Stimulated activated CD8-positive, alpha-beta memory T cell treated with anti-CD3 and anti-CD28 coated beads, Interleukin-12 subunit alpha, Interleukin-12 subunit beta, amount 100 ng/mL, for 1 hour (primary cell): ENCODE results near the gene NHP2.

Source experiments
- DNase-seq: peaks from one replicate; pipeline ENCODE4 v3.0.0-alpha.2; 2020; ENCODE audit warnings: low read depth

NHP2 gene

DNA sequence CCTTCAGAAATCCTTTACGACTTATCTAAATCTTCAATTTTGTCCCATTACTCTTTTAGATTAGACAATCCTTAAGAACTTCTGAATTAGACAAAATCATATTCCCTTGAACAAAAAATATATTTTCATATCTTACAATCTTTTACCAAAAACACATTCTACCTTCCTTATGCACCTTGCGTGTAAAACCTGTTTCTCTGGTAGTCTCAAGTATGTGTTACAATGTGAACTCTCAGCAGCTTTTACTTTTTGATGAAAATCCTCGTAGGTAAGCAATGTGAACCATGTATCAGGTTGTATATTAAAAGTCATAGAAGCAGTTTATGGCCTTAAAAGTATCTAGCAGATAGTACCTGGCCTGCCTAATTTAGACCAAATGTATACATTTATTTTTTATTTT lies 20.8 kb upstream of the NHP2 start:
- DNase-seq: no peak

DNA sequence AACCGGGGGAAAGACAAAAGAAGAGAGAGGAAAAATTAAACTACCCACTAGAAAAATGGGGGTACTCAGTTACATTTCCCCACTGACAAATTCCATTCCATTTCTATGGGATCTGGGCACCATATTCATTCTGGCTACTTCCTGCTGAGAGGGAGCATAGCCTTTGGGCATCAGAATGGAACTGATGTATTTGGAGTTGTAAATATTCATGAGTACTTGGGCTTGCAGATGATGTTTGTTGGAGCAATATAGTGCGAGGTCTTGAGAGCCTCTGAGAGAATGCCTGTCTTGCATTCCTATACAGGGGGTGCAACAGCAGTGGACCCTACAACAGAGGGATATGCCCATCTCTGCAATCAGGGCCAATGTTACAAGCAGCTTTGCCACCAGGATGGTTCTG lies 16.8 kb upstream of the NHP2 start:
- DNase-seq: no peak

DNA sequence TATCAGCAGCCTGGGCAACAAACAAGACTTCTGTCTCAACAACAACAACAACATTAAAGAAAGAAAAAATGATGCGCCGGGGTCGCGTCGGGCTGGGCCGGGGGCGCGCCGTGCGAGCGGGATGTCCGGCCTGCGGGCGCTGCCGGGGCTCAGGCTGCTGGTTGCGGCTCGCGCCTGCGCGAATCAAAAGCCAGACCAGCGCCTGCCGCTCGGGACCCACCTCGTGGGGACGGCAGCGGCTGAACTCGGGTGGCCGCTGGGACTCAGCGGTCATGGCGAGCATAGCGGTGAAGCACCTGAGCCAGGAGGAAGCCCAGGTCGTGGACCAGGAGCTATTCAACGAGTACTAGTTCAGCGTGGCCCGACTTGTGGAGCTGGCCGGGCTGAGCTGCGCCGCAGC lies 11.9 kb upstream of the NHP2 start:
- no peak for DNase-seq

DNA sequence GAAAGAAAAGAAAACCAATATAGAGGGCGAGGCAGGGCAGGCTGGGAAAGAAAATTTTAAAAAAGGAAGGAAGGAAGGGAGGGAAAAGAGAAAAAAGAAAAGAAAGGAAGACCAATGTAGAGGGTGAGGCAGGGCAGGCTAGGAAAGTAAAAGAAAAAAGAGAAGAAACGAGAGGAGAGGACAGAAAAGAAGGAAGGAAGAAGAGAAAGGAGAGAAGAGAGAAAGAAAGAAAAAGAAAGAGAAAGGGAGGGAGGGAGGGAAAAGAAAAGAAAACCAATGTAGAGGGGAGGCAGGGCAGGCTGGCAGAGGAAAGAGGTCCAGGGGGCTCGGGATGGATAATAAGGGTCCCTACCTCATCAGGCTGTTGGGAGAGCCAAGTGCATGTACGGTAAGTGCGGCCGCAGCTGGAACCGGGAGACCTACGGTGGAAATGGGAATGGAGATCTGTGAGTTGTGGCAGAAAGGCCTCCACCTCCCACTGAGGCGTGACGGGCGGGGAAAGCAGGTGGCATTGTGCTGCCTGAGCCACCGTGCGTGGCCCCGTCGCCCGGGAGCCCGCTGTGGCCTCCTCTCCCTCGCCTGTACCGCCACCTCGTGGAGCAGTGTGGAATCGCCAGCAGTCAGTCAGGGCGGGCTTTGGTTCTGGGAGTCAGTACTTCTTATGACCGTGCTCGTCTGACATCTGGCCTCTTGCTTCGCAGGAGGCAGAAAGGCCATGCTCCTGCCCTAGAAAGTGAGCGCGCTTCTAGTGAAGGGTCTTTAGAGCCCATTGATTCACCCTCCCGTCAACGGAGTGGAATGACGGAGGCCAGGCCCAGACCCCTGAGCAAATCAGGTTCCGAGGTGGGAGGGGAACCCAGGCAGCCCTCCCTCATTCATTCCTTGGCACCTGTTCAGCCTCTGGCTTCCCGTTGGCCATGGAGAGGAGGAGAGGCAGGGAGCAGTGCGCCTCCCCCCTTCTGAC lies 10.4 kb upstream of the NHP2 start:
- DNase-seq: peak; percentile 89

DNA sequence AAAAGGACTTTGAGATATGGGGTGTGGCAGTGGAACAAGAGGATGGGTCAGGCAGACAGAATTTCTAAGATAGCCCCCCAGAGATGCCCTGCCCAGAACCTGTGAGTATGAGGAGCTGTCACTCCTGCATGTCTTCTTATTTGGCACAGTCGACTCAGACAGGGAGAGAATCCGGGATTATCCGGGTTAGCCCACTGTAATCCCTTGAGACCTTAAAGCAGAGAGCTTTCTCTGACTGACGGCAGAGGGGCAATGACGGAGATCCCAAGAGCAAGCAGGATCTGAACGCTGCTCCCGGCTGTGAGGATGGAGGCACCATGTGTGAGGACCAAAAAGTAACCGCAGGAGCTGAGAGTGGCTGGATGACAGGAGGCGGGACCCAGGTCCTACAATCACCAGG lies 8.8 kb upstream of the NHP2 start:
- DNase-seq: no peak

DNA sequence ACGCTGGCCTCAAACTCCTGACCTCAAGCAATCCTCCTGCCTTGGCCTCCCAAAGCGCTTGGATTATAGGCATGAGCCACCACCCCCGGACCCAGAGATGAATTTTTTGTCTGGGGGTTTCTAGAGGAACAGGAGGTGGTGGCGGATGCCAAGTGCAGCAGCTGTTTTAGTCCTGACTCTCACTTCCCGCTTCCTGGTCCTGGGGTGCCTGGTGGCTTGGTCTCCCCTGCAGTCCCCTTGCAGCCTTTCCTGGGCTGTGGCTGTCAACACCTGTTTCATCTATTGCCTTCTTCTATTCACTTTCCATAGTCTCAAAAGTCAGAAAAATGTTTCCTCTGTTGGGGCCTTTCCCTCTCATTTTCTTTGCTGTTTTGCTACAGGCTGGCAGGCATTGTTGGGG lies 6.5 kb upstream of the NHP2 start:
- DNase-seq: no peak

DNA sequence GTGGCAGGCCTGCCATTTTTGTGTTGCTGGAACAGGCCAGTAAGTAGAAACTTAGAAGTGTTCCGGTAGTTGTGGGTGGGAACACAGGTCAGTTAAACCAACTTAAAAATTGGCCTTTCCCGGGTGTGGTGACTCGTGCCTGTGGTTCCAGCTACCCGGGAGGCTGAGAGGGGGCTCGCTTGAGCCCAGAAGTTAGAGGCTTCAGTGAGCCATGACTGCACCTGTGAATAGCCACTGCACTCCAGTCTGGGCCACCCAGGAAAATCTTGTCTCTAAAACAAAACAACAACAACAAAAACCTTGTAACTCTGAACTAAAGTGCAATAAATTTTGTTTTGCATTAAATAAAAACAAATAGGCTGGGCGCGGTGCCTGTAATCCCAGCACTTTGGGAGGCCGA lies 1.4 kb upstream of the NHP2 start:
- DNase-seq: no peak

DNA sequence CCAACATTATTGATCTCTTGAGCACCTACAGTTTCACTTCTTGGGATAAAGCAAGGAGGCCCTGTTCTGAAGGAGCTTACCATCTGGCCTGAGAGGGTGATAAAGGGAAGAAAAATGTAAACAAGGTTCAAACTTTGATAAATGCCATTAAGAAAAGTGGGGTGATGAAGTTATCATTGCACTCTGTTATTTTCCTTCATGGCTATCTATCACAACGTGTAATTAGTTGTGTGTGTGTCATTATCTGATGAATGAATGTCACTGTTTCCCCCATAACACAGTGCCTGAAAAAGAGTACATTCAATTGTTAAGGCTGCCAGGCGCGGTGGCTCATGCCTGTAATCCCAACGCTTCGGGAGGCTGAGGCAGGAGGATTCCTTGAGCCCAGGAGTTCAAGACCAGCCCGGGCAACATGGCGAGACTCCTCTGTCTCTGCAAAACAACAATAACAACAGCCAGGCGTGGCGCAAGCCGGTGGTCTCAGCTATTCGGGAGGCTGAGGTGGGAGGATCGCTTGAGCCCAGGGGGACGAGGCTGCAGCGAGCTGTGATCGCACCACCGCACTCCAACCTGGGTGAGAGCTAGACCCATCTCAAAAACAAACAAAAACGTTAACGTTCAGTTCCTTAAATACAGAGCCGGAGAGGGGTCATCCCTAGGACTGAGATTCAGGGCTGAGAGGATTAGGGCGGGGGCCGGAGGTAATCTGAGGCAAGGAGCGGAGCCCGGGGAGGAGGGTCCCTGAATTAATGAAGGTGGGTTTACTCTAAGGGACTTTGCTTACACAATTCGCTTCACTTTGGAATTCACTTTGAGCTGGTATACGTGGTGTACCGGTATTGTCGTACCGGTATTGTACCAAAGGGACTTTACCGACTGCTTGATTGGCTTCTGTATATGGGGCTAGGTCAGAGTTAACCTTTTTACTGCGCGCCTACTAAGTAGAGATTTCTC lies 917 bp downstream of the NHP2 start:
- DNase-seq: no peak

DNA sequence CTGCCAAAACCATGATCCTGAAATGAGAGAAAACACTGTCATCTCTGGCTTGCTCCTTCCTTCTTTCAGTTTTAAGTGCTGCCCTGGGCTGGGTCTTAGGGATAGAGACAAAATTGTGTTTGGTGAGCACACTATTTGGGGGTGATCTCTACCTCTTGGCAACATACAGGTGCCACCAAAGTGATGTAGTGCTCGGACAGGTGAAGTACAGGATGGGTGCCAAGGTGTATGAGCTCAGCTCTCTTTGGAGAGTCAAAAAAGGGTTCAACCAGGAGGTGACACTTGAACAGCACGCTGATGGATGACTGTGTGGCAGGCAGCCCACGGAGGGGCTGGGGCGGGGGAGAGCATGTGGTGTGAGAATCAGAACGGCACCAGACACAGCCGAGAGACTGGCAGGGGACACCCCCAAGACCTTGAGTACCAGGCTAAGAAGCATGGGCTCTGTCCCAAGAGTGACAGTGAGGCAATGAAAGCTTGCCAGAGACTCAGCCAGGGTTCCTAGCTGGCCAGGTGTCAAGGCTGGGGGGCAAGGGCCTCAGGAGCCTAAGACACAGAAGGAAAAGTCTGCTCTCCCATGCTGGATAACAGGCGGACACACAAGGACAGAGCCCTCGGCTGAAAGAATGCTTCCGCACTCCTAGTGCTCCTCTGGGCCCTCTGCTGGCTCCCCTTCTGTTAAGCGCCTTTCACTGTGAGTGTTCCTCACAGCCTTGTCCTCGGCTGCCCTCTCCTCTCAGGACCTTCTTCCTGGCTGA lies 2.5 kb downstream of the NHP2 start:
- DNase-seq: no peak

DNA sequence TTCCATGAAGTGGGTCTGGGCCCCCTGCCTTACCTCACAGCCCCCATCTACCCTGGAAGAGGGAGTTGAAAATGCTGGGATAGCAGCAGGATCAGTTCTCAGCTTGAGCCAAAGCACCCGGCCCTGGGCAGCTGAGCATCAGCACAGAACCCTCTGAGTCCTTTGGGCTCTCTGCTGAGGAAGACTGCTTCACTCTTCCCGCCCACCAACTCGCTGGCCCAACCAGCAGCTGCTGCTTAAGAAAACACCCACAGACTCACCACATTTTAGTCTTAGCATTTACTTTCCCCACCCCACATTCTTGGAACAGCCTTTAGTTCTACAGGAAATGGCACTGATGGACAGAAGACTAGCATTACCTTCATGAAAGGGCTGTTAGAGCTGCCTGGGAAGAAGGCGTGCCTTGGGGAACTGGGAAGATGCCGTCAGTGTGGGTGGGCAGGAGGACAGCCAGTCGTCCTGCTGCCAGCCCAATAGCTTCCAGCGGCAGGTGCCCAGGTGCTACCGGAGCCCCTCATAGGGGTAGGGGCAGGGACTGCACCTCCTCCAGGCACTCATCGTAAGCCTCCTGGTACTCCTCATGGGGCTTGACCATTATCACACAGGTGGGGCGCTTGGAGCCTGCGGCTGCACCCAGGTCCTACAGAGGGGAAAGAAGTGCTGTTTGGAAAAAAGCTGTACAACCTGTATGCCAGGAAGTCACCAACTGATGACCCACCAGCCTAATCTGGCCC lies 4.3 kb downstream of the NHP2 start:
- no peak for DNase-seq

DNA sequence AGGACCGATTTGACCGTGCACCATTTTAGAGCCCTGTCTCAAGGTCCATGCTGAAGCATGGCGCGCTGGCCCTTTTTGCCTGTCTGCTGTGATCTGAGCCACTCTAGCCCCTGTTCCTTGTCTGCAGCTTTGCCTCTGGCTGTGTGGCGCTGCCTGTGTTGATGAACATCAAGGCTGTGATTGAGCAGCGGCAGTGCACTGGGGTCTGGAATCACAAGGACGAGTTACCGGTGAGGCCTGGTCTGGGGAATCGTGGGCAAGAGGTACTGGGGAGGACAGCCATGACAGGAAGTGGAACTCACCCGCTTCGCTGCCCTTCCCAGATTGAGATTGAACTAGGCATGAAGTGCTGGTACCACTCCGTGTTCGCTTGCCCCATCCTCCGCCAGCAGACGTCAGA lies 6.3 kb downstream of the NHP2 start:
- no peak for DNase-seq

DNA sequence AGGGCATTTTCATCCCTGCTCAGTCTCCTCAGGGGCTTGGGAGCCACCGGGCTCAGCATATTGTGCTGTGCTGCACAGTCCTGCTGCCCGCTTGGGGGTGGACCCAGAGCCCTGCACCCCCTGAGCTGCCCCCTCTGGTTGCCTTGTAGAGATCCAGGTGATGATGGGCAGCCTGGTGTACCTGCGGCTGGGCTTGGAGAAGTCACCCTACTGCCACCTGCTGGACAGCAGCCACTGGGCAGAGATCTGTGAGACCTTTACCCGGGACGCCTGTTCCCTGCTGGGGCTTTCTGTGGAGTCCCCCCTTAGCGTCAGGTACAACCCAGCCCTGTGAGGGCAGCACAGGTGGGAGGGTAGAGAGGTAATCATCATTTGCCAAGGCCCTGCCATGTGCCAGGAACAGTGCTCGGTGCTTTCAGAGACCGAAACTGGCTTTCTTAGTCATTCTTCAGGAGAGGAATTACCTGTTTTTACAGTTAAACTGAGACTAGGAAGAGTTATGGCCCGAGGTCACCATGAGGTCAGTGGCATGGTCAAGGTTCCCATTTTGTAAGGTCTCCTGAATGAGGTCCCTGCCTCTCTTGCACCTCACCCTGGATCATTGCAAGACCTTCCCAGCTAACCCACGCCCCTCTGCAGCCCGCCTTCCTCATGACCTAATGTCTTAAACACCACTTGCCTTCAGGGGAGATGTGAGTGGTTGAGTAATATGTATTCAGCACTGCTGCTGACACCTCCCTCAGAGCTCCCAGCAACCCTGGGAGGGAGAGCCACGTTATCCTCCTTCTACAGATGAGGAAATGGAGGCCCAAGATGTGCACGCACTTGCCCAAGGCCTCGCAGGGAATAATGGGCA lies 7.5 kb downstream of the NHP2 start:
- peak; percentile 68 for DNase-seq

DNA sequence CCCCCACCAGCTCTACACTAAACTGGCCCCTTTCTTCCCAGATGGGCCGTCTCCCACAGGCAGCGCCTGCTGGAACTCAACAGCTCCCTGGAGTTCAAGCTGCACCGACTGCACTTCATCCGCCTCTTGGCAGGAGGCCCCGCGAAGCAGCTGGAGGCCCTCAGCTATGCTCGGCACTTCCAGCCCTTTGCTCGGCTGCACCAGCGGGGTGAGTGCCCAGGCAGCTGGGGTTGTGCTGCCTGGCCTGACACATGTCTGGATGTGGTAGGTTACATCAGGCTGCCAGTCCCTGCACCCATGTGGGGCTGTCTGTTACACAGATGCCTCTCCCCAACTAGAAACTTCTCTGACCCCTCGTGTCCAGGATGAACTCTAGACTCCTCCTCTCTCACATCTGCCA lies 9.8 kb downstream of the NHP2 start:
- no peak for DNase-seq

DNA sequence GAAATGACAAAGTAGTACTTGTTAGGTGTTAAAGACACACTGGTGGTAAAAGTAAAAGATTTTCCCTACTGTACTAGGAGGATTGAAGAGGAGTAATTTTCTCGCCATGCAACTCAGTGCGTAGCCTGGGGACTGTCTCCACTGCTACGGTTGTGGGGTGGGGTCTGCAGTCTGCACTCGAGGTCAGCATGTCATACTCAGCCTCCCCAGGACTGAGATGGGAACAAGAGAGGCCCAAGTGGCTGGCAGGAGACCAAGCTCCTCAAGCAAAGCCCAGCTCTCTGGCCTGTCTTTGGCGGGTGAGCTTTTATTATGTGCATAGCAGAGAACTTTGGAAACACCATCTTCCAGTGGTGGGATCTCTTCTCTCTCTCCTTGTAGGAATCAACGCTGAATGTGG lies 10.4 kb downstream of the NHP2 start:
- no peak for DNase-seq

DNA sequence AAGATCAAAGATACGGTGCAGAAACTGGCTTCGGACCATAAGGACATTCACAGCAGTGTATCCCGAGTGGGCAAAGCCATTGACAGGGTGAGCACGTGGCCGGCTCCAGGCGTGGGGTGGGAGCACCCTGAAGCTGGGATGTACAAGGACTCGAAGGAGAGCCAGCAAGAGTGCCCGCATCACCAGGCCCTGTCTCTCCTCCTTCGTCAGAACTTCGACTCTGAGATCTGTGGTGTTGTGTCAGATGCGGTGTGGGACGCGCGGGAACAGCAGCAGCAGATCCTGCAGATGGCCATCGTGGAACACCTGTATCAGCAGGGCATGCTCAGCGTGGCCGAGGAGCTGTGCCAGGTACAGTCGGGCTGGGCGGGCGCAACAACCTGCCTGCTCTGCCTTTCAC lies 11.0 kb downstream of the NHP2 start:
- DNase-seq: no peak

DNA sequence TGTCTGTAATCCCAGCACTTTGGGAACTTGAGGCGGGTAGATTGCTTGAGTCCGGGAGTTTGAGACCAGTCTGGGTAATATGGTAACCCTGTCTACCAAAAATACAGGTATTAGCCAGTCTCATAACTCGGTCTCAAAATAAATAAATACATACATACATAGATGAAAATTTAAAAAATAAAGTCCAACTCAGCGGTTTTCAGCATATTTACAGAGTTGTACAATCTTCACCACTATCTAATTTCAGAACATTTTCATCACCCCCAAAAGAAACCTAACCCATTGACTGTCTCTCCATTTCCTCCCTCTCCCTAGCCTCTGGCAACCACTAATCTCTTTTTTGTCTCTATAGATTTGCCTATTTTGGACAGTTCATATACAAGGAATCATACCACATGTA lies 12.1 kb downstream of the NHP2 start:
- DNase-seq: no peak

DNA sequence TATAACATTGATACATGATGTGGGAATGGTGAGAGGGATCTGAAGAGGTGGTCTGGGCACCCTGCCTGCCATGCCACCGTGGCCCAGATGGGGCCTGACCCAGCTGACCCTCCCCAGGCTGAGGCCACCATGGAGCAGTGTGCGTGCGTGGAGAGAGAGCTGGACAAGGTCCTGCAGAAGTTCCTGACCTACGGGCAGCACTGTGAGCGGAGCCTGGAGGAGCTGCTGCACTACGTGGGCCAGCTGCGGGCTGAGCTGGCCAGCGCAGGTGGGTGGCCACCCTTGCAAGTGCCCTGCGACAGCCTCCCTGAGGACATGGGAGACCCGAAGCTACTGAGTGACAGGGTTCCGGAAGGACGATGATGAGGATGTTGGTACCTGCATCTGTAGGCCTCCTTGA lies 15.7 kb downstream of the NHP2 start:
- no peak for DNase-seq

DNA sequence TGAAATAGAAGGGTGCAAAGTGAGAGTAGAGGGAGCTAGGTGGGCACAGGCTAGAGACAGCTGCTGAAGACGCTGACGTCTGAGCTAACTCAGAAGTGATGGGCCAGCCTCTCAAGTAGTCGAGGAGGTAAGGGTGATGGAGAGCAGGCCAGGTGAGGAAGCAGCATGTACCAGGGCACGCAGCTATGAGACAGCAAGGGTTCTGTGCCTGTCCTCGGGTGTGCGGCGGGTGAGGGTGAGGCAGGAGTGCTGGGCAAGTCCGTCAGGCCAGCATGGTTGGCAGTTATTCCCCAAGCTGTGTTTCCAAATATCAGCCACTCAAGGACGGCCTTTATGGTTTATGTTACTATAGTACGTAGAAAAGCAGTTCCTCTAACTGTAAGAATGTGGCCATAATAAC lies 16.7 kb downstream of the NHP2 start:
- no peak for DNase-seq

DNA sequence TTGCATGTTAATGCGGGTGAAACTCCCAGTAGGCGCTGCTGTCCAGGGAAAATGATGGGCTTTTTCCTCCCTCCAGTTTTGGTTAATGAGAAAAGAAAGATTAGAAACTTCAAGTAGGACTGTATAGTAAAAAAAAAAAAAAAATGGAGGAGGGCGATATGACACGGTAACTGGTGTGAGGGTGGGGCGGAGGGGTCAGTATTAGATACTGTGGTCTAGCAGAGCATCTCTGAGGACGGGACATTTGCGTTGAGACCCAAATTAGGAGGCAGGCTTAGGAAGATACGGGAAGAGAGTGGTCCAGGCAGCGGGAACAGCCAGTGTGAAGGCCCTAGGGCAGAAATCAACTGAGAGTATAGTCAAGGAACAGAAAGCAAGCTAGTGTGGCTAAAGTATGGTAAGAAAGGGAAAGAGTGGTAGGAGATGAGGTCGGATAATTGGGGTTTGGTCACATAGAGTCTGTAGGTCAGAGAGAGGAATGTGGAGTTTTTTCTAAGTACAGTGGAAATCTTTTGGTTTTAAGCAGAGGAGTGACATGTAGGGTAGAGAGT lies 22.2 kb downstream of the NHP2 start:
- no peak for DNase-seq
